ENCODE data around the gene PCSK9. TPM values are rescaled to one million over a fixed set of nuclear protein-coding genes. Genes with fewer than 3 reads are reported as not detected.
A peak's percentile ranks its signal among the peaks of the same experiment; 100 is the strongest.

PCSK9 gene
- polyA plus RNA-seq, 3 donors, result not detected

GRCh38 chr1:55038974-55039341 is 390 bp upstream of the PCSK9 start:
- no peak for DNase-seq
- TF ChIP-seq CTCF (IDR thresholded peaks at IDR 0.05), result no peak
- Mint-ChIP-seq H3K27me3 (ENCODE audit: low read depth in 3 of 3) (peaks cover 53 to 72% (median 58%) of the 10 kb centered on the region in 3 donors), H3K9me3 (peaks cover 0 to 10% (median 2%) of the 10 kb centered on the region in 7 donors), H3K27ac (no peak overlapping the region), H3K4me3 (peak overlapping the region in 1 of 2 donors; percentile 88), H3K4me1 (peaks cover 36% of the 10 kb centered on the region), H3K36me3 (no peaks in the 10 kb centered on the region)
- peaks cover 17 to 27% of the 10 kb centered on the region in 2 donors for H3K4me1 ChIP-seq (ENCODE audit: control insufficient read depth in 1 of 2, insufficient read depth in 2 of 2, low read length in 2 of 2)
- H2AFZ ChIP-seq (ENCODE audit: insufficient read depth, low read depth, low read length, poor library complexity, severe bottlenecking), result no peak overlapping the region
- intact Hi-C loops (cut with micrococcal nuclease), result no loop called here
- peaks cover 0 to 11% of the 10 kb centered on the region in 2 donors for H3K9me3 ChIP-seq (replicated peaks in 1 of 2; ENCODE audit: control insufficient read depth in 1 of 2, insufficient read depth in 1 of 2, low read length in 2 of 2)
- no peaks in the 10 kb centered on the region for H3K36me3 ChIP-seq (replicated peaks in 1 of 2; ENCODE audit: control insufficient read depth in 1 of 2, insufficient read depth in 2 of 2, low read length in 2 of 2)
- H3K27ac ChIP-seq (ENCODE audit: low read depth in 1 of 2, low read length in 2 of 2), result no peak overlapping the region
- H3K4me2 ChIP-seq (replicated peaks; ENCODE audit: extremely low read depth, low read length, poor library complexity, severe bottlenecking), result no peak overlapping the region
- 52% methylated on average over 9 of the region's 9 CpGs for WGBS (ENCODE audit: insufficient coverage)
- H4K20me1 ChIP-seq (ENCODE audit: insufficient read depth, low read length), result no peaks in the 10 kb centered on the region
- no peaks in the 10 kb centered on the region for H3K79me2 ChIP-seq (ENCODE audit: insufficient read depth, low read length)
- peaks cover 30 to 49% of the 10 kb centered on the region in 2 donors for H3K27me3 ChIP-seq (ENCODE audit: control insufficient read depth in 2 of 2, insufficient read depth in 2 of 2, low read length in 2 of 2)
- no peak overlapping the region for H3K9ac ChIP-seq (ENCODE audit: insufficient read depth, low read length, poor library complexity, severe bottlenecking)
- H3K4me3 ChIP-seq (replicated peaks in 1 of 3; ENCODE audit: low read depth in 2 of 3, low read length in 3 of 3), result no peak overlapping the region

GRCh38 chr1:55040083-55040932 is 960 bp downstream of the PCSK9 start:
- no peaks in the 10 kb centered on the region for H3K79me2 ChIP-seq (ENCODE audit: insufficient read depth, low read length)
- H3K27ac Mint-ChIP-seq, result no peak overlapping the region
- no peak overlapping the region for H3K4me3 ChIP-seq (replicated peaks in 1 of 3; ENCODE audit: low read depth in 2 of 3, low read length in 3 of 3)
- intact Hi-C loops (cut with micrococcal nuclease), result no loop called here
- no peak for TF ChIP-seq CTCF (IDR thresholded peaks at IDR 0.05)
- no peak overlapping the region for H2AFZ ChIP-seq (ENCODE audit: insufficient read depth, low read depth, low read length, poor library complexity, severe bottlenecking)
- H3K9ac ChIP-seq (ENCODE audit: insufficient read depth, low read length, poor library complexity, severe bottlenecking), result no peak overlapping the region
- WGBS (ENCODE audit: insufficient coverage), result 19% methylated on average over 43 of the region's 49 CpGs
- no peaks in the 10 kb centered on the region for H3K36me3 Mint-ChIP-seq
- H3K4me1 ChIP-seq (ENCODE audit: control insufficient read depth in 1 of 2, insufficient read depth in 2 of 2, low read length in 2 of 2), result peaks cover 11 to 21% of the 10 kb centered on the region in 2 donors
- no peaks in the 10 kb centered on the region for H3K36me3 ChIP-seq (replicated peaks in 1 of 2; ENCODE audit: control insufficient read depth in 1 of 2, insufficient read depth in 2 of 2, low read length in 2 of 2)
- peaks cover 53 to 69% (median 57%) of the 10 kb centered on the region in 3 donors for H3K27me3 Mint-ChIP-seq (ENCODE audit: low read depth in 3 of 3)
- peaks cover 0 to 11% of the 10 kb centered on the region in 2 donors for H3K9me3 ChIP-seq (replicated peaks in 1 of 2; ENCODE audit: control insufficient read depth in 1 of 2, insufficient read depth in 1 of 2, low read length in 2 of 2)
- H3K4me2 ChIP-seq (replicated peaks; ENCODE audit: extremely low read depth, low read length, poor library complexity, severe bottlenecking), result peak overlapping the region; percentile 40
- H3K27me3 ChIP-seq (ENCODE audit: control insufficient read depth in 2 of 2, insufficient read depth in 2 of 2, low read length in 2 of 2), result peaks cover 30 to 49% of the 10 kb centered on the region in 2 donors
- no peak overlapping the region for H3K27ac ChIP-seq (ENCODE audit: low read depth in 1 of 2, low read length in 2 of 2)
- H3K4me1 Mint-ChIP-seq, result peaks cover 34% of the 10 kb centered on the region
- no peak for DNase-seq
- H4K20me1 ChIP-seq (ENCODE audit: insufficient read depth, low read length), result no peaks in the 10 kb centered on the region
- H3K9me3 Mint-ChIP-seq, result peaks cover 0 to 10% (median 2%) of the 10 kb centered on the region in 7 donors
- H3K4me3 Mint-ChIP-seq, result peak overlapping the region in 1 of 2 donors; percentile 88
